ENCODE data around the gene COL23A1.

Gene COL23A1

DNA sequence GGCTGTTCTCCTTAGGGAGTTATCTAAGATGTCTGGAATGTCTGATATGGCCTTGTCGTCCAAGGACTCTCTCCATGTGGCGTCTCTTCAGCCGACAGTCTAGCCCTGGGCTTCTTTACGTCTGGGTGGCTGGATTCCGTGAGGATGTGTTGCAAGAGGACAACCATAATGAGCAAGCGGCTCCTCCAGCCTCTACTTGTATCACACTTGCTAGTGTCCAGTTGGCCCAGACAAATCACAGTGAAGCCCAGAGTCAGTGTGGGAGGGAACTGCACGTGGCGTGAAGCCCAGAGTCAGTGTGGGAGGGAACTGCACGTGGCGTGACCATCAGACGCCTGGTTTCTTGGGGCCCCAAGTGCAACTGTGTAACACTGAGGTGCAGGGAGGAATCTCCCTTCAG lies 61.1 kb downstream of the COL23A1 start:
- no peak for DNase-seq

DNA sequence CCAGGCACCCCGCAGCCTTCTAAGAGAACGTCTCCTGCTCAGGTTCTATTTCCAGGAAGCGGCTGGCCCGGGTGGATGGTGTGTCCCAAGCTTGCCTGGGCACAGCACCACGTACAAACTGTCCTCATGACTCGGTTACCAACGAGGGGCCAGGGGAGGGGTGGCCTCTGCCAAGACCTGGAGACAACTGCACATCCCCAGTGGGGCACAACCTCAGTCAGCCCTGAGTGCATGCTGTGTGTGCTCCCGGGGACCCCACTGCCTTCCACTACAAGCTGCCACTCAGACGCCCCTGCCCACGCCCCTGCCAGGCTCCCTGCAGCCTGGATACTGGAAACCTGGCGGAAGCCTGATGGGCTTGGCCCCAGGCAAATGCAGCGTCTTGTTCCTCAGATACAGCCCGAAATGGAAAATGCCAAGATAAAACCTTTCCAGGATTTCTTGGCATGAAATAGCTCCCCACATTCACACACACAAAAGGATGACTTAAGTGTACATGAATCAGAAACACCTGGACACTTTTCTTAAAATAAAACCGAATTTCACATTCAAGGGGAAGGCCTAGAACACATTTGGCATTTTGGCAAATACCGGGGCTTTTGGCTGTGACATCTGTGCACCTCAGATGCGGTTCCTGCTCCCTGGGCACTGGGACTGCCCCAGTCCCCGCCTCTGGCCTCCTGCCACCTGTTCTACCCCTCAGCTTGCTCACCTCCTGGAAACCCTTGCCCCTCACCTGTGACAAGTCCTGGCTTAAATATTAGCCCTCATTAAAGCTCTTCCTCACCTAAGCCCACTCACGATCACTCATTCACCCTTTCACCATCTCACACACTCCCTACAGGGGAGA lies 62.5 kb downstream of the COL23A1 start:
- DNase-seq = no peak

DNA sequence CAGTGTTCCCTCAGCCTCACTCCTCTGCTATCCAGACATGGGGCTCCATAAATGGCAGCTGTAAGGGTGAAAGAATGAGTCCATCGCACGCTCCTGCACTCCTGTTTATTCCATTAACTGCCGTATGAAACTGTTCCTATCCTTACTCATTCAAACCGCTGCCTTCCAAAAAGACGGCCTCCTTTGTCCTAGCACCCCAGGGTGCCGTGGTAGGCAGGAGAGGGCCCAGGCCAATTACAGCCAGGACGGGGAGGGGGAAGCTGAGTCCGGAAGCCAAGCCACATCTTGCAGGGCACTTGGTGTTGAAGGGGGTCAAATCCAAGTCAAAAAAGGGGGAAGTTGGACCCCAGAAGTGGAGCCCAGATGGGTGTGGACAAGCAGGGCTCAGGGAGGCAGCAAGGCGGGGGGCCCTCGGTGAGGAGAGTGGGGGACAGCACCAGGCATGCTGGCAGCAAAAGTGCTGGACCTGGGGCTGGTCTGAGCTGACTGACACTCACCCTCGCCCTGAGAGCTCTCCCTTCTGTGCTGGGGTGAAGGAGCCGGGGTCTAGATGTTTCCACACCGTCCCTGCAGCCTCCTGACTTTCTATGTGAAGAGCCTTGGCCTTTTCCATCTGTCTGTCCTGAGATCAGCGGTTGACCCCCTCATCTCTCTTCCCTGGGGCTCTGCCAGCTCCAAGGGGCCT lies 63.3 kb downstream of the COL23A1 start:
- DNase-seq = no peak

DNA sequence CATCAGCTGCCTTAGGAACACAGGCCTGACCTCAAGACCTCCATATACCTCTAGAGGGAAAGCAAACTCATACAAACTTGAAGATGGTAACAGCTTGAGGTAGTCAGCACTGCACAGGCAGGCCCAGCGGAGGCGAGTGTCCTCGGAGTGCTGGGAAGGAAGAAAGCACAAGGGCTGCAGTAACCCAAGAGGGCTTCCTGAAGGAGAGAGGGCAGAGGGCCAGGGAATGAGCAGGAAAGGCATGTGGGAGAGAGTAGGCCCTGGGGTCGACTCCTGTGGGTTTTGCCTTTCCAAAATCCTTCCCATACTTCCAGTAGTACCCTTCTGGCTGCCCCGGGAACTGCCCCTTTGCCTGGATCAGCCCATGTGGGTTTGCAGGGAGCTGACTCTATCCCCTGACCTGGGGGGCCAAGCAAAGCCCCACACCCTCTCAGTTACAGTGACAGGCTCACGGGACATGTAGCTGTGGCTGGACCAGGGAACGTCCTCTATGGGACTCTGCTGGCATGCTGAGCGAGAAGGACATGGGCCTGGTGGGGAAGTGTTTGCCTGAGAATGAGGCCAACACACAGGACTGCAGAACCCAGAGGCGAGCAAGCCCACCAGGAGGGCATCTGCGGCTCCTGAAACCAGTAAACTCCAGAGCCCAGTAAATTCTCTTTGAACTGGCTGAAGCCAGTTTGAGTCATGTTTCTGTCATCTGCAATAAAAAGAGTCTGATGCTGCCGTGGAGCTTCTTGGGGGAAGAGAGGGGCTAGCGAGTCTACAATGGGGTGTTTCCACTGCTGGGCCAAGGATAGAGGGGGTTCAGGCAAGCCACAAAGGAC lies 64.1 kb downstream of the COL23A1 start:
- DNase-seq = no peak

DNA sequence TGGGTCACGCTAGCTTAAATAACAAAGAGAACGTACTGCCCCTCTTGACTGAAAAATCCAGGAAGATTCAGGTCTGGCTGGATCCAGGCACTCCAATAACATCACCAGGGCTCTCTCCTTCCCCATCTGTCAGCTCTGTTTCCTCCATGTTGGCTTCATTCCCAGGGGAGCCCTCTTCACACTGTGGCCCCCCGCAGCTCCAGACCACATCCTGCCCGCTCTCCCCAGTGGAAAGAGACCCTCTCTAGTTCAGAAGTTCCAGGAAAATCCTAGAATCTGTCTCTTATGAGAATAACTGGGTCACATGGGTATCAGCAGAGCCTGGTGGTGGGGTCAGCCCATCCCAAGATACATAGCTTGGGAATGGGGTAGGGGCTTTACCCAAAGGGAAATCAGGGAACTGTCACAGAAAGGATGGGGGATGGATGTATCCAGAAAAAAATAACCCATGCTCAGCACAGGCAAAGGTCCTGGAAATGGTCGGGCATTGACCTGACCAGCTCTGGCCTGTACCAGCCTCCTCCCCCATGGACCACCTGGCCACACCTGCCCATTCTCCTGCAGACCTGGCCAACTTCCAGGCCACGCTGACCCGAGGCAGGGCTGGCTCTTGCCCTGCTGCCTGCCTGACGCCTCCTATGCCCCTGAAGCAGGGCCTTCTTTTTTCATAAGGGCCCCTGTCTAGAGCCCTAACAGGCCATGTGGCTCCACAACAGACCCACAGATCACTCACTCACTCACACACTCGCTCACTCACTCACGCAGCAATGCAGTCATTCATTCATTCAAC lies 65.9 kb downstream of the COL23A1 start:
- no peak for DNase-seq

DNA sequence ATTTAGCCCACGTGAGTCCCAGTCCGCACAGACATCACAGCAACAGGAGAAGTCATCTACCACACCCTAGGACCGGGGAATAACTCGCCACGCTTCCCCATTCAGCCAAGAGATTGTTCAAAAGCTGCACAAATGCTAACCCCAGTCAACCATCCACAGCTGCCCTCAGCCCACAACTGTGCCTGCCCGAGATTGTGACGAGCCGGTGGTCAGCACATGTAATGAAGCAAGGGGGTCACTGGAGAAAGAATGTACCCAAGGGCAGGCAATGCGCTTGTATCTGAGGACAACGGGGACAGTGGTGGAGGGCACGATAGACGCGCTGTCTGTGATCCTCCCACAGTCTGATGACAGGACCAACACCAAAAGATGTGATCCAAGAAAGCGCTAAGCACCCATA lies 67.8 kb downstream of the COL23A1 start:
- no peak for DNase-seq

DNA sequence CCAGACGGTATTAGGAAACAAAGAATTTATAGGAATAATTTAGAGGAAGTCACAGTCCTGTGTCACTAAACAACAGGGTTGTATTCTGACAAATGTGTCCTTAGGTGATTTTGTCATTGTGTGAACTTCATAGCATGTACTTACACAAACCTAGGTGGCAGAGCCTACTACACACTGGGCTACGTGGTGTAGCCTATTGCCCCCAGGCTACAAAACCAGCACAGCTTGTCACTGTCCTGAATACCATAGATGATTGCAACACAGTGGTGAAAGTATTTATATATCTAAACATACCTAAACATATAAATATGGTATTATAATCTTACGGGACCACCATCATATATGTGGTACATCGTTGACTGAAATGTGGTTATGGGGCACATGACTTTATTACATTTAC lies 69.3 kb downstream of the COL23A1 start:
- no peak for DNase-seq

DNA sequence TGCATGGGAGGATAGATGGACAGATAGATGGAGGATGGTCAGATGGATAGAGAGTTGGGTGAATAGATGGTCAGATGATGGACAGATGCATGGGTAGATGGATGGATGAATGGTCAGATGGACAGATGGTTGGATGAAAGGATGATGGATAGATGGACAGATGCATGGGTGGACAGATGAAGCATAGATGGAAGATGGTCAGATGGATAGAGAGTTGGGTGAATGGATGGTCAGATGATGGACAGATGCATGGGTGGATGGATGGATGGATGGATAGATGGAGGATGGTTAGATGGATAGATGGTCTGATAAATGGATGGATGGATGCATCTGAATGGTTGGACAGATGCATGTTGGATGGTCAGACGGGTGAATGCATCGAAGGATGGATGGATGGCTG lies 70.4 kb downstream of the COL23A1 start:
- DNase-seq = no peak

DNA sequence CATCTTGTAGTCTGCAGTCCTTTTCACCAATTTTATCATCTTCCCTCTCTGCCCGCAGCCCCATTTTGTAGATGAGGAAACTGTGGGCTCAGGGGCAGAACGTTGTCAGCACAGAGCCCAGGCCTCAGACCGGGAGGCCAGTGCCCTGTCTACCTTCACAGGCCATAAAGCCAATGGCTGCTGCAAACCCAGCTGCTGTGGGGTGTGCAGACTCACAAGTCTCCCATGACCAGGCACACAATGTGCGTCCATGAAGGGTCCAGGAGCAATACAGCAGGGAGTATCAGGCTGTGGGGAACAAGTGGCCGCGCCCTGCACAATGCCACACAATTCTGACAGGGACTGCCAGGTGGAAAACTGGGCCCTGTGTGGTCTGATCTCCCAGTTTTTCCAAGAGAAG lies 71.0 kb downstream of the COL23A1 start:
- DNase-seq = no peak

DNA sequence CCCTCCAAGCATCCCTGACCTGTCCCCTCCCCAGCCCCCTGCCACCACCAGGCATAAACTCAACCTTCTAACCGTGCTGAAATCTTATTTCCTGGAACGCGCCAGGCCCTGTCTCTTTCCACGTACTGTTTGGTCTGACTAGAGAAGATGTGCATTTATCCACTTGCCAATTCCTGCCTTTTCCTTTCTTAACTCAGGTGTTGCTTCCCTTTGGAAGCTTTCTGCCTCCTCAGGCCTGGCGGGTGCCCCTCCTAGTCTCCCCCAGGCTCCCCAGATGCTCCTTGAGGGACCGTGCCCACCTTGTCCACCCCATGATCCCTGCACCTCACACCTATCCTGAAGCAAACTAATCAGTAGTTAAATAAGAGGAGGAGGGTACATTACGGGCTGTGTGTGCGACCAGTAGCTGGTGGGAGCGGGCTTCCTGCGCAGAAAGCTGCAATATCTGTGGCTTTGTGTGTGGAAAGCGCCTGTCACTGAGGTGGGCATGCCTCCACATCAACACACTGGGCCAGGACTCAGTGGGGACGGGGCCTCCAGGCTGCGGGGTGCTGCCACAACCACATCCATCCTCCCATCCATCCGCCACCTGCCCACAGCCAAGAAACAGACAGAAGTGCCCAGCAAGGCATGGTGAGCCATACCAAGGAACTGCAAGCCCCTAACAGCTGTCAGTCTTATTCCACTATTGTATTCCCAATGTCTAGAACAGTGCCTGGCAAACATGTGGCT lies 73.5 kb downstream of the COL23A1 start:
- DNase-seq = no peak

DNA sequence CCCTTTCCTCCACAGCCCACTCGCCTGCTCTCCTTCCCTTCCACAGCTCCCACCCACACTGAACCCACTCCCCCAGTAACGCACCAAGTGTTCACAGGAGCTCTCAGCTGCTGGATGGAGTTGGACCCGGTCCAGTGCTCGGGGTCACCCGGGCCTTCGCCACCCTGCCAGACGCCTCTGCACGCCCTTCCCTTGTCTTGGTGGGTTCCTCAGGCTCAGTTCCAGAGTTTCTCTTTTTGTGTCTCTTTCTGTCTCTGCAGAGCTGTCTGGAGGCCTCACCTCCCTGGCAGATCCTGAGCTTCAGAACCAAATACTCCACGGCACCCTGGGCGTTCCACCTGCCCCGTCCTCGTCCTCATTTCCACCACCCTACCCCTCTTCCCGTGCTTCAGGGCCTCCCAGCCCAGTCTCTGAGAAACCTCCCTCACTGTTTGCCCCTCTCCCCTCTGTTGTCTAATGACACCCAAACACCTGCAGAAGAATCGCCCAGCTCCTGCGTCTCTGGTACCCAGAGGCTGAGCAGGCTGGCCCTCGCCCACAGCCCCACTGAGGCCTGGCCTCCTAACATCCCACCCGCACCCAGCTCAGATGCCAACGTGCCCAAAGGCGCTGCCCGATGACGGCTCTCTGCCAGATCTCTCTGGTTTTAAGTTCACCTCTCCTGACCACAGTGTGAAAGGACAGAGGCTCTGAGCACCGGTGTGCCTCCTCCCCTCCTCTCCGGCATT lies 74.3 kb downstream of the COL23A1 start:
- no peak for DNase-seq

DNA sequence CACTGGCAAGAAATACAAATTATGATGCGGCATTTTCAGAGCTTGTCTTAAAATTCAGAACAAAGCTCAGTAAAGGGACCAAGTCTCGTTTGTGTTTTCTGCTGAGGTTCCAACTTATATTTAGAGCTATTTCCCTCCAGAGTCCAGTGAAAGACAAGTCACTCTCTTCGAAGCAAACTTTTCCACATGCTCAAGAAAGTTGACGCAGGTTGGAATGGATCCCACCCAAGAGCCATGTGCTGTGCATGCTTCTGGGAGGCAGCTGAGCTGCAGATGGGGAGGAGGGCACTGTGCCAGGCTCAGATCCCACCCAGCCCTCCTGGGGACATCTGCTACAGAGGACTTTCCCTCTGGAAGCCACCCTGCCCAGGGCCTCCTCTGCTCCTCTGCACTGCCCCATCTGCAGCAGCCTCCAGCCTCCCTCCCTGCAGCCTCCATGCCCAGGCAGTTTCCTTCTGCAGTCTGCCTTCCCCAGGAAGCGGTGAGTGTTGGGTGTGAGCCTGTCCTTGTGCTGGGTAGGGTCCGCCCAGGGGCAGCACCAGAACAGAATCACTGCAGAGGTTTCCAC lies 75.3 kb downstream of the COL23A1 start:
- no peak for DNase-seq

DNA sequence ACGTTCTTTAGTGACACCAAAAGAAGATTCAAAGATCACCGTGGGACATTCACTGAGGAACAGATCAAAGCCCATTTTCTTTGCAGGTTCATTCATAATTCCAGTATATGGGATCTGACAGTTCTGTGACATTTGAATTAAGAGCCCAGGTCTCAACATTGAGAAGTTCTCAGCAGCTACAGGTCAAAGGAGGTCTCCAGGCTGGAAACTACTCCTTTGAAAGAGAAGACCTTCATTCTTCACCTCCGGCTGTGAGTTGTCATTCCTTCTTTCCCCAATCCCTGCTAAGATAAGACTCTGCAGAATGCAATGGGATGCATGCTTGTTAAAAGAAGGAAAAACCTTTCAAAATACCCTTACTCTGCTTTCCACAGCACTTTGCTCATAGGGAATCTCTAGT lies 79.0 kb downstream of the COL23A1 start:
- no peak for DNase-seq

DNA sequence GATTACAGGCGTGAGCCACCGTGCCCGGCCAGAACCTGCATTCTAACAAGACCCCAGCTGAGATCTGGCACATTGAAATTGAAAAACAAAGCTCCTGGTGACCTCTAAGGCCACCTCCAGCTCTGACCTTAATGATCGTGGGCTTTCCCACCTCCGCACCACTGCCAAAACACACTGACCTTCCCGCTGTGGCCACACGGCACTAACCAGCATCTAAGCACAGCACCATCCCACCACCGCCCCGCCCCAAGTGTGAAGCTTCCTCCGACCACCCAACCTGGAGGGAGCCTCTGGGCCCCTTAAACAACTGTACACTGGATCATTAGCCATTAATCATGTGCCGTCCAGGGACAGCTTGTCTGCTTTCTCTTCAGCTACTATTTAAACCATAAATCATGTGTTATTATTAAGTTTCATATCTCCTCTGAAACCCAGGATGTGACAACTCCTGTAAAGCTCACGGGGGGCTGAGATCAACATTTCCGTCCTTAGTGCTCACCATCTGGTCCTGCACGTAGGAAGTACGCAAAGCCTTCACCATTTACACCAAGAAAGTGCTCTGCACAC lies 80.6 kb downstream of the COL23A1 start:
- DNase-seq = no peak

DNA sequence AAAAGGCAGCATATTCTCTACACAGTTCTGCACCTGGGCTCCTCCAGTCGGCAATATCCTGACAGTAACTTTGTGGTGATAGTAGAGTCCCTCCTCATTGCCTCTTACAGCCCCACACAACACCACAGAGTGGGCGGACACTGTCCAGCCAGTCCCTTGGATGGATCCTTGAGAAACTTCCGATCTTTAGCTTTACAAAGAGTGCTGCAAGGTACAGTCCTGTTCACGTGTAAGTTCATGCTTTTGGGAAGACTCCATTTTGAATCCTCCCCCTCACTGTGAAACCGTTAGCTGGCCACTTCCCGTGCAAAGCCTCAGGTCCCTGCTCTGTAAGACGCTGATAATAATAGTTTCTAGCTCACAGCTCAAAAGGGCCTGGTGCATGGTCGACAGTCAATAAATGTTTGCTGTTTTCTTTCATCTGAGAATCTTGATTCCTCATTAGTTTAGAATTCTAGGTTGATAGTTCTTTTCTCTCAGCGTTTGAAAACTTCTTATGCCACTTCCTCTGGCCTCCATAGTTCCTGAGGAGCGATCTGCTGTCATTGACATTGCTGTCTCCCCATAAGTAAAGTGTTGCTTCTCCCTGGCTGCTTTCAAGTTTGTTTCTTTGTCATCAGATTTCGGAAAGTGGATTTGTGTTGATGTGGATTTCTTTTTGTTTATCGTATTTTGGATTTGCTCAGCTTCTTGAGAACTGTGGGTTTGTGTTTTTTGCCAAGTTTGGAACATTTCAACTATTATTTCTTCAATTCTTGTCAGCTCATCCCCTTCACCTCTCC lies 82.9 kb downstream of the COL23A1 start:
- no peak for DNase-seq

DNA sequence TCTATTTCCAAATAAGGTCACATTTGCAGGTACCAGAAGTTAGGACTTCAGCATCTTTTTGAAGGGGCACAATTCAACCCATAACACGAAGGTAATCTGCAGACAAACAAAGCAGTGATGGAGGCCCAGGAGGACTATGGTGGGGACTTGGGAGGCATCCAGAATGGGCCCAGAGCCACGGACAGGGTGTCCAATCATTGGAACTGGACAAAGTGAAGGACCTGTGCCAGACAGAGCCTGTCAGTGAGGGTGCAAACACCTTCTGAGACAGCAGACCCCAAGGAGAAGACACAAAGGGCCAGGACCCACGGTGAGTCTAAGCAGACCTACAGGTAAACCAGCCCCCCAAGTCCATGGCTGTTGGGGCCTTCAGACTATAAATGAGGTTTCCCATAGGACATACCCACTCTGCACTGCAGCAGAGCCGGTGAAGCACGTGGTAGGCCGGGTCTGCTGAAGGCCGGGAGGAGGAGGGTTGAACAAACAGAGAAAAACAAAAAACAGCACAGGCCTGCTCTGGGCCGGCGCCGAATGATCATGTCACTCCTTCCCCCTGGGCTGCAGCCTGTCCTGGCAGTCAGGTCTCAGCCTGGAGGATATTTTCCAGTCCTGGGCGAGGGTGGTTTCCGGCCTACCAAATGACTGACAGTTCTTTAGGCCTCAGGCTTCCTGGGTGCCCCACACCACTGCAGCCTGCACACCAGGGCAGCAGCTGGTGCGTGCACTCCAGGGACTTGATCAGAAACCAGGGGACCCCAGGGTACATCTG lies 84.4 kb downstream of the COL23A1 start:
- no peak for DNase-seq

DNA sequence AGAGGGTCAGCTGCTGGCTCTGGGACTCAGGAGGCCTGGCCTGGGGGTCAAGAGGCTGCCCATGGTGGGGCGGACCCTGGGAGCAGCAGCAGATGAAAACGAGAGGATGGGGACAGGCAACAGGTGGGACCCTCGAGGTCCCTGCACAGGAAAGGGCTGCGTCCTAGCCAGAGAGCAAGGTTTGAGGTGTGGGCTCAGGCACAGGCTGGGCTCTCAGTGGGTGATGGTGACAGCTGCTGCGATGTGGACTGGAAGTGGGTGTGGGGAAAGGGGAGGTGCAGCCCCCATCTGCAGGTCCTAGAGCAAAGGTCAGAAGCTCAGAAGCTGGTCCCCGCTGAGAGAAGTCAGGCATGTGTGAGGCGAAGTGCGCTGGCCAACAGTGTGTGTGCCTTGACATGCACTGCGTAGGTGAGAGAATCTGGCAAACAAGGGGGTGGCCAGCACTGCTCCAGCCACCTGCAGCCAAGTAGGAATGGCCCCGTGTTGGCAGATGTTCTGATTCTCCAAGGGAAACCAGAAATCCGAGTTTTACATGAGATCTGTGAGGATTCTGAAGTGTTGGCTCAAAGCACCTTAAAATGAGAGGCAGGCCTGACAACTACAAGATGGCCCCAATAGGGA lies 85.7 kb downstream of the COL23A1 start:
- no peak for DNase-seq

DNA sequence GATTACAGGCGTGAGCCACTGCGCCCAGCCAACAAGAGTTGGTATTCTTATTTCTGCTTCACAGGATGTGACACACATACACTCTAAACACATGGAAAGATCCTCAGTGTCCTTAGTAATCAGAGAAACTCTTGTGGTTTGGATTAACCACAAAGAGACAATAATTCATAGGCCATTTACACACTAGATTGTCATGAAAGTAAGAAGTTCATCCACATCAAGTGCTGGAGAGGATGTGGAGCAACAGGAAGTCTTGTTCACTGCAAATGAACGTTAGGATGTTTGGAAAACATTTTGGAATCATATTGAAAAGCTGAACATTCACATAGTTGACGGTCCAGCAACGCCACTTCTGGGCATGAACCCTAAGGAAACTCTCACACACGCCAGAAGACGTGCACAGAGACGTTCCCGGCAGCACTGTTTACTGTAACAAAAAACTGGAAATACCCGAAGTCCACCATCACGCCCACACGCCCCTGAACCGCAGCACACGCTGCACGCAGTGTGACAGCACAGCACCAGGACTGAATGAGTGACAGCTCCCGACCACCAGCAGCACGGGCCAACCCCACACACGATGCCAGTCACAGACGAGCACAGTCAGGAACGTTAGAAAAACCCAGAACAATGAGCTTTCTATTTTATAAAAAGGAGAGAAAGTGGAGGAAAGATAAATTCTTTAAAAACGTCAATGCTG lies 87.6 kb downstream of the COL23A1 start:
- no peak for DNase-seq

Data from DMS79 treated with DMSO at 0.1 percent for 48 hours (cell line).